Keratinocyte (primary cell): ENCODE measurements around the gene IFITM5. TPM values are rescaled to one million over a fixed set of nuclear protein-coding genes. Genes with fewer than 3 reads are reported as not detected.

Experiments used
- DNase-seq: peaks from one replicate; pipeline ENCODE4 v3.0.0-alpha.2; 2011; ENCODE audit warnings: low read depth, missing footprints, low spot score
- FAIRE-seq: peaks from 2 replicates; lab custom pipeline; 2011; peaks lifted over from hg19 to GRCh38; lab: Jason Lieb, UNC
- H2AFZ ChIP-seq: 2 replicates; pipeline ENCODE4 v1.6.0; 2012; ENCODE audit warnings: low read length, control low read depth, inconsistent platforms; ENCODE audit not compliant: control insufficient read depth
- H3K27ac ChIP-seq: 2 replicates; pipeline ENCODE4 v1.5.1; 2011; ENCODE audit warnings: low read length; ENCODE audit not compliant: control insufficient read depth, insufficient read depth
- H3K27me3 ChIP-seq: 3 replicates; pipeline ENCODE4 v1.6.0; 2011; ENCODE audit warnings: low read length; ENCODE audit not compliant: control insufficient read depth, insufficient read depth; ENCODE audit errors: extremely low read depth
- H3K36me3 ChIP-seq, 2 experiments: 2 replicates in 1 of 2; 3 replicates in 1 of 2; pipeline ENCODE4 v1.5.1; 2011; ENCODE audit warnings: low read length in 2 of 2, mild to moderate bottlenecking in 1 of 2; ENCODE audit not compliant: control insufficient read depth in 2 of 2, insufficient read depth in 2 of 2; ENCODE audit errors: extremely low read depth in 1 of 2
- H3K4me1 ChIP-seq: 3 replicates; pipeline ENCODE4 v1.5.1; 2011; ENCODE audit warnings: low read length; ENCODE audit not compliant: control insufficient read depth, insufficient read depth; ENCODE audit errors: extremely low read depth
- H3K4me2 ChIP-seq: 3 replicates; pipeline ENCODE4 v1.6.0; 2011; ENCODE audit warnings: low read depth, low read length; ENCODE audit not compliant: control insufficient read depth, insufficient read depth; ENCODE audit errors: extremely low read depth
- H3K4me3 ChIP-seq, 3 experiments: fragments of 200-600 bp in 1 of 3; sonication (generic) in 1 of 3; 2 replicates in 2 of 3; 3 replicates in 1 of 3; pipeline ENCODE4 v1.5.1; 2011 to 2016; ENCODE audit warnings: low read length in 3 of 3, mild to moderate bottlenecking in 3 of 3, control low read depth in 2 of 3, inconsistent platforms in 1 of 3, low read depth in 1 of 3, mixed read lengths in 1 of 3, mixed run types in 1 of 3, moderate library complexity in 1 of 3; ENCODE audit not compliant: control insufficient read depth in 2 of 3, insufficient read depth in 2 of 3; ENCODE audit errors: extremely low read depth in 1 of 3
- H3K79me2 ChIP-seq: 2 replicates; pipeline ENCODE4 v1.6.0; 2012; ENCODE audit warnings: low read length; ENCODE audit not compliant: control insufficient read depth, insufficient read depth
- H3K9ac ChIP-seq: 3 replicates; pipeline ENCODE4 v1.6.0; 2011; ENCODE audit warnings: low read length; ENCODE audit not compliant: control insufficient read depth, insufficient read depth; ENCODE audit errors: extremely low read depth
- H3K9me1 ChIP-seq: 3 replicates; pipeline ENCODE4 v1.6.0; 2011; ENCODE audit warnings: low read length; ENCODE audit not compliant: control insufficient read depth, insufficient read depth; ENCODE audit errors: extremely low read depth
- H3K9me3 ChIP-seq: 2 replicates; pipeline ENCODE4 v1.5.1; 2012; ENCODE audit warnings: low read depth, low read length; ENCODE audit not compliant: control insufficient read depth
- H4K20me1 ChIP-seq: 3 replicates; pipeline ENCODE4 v1.6.0; 2011; ENCODE audit warnings: low read length; ENCODE audit not compliant: control insufficient read depth, insufficient read depth; ENCODE audit errors: extremely low read depth
- EZH2 ChIP-seq: IDR thresholded peaks from one replicate; pipeline ENCODE4 v1.6.1; 2012; ENCODE audit warnings: inconsistent platforms, mild to moderate bottlenecking, low read length, moderate library complexity
- dilution Hi-C: fragments of 300-500 bp; cut with MboI; formaldehyde crosslinking; loops from one replicate; pipeline ENCODE4 v1.7.0; 2020; ENCODE audit warnings: low sequenced_read_pairs; ENCODE audit not compliant: extremely low pct_ligation_motif_present
- polyA plus RNA-seq, 5 experiments: library from polyadenylated mRNA; depleted of rRNA in 3 of 5; stranded (reverse) in 3 of 5; stranded (forward) in 1 of 5; unstranded in 1 of 5; fragments of >200 nt; gene quantifications; 1 replicate in 1 of 5; 2 replicates in 3 of 5; 3 replicates in 1 of 5; pipeline versions ENCODE4 v1.2.1 to v1.2.3, GENCODE V29; 2011 to 2012; ENCODE audit warnings: missing spikeins in 2 of 5, low read depth in 1 of 5, low replicate concordance in 1 of 5
- TF ChIP-seq, protein P1 (sequence below), 3 experiments: IDR thresholded peaks in 1 of 3; conservative IDR thresholded peaks in 1 of 3; optimal IDR thresholded peaks in 1 of 3; 2 replicates in 2 of 3; 3 replicates in 1 of 3; pipeline versions ENCODE3 to v1.5.1; 2011; ENCODE audit warnings: low read length in 3 of 3, mild to moderate bottlenecking in 3 of 3, moderate library complexity in 2 of 3, control low read depth in 1 of 3, inconsistent platforms in 1 of 3; ENCODE audit not compliant: insufficient read depth in 2 of 3; ENCODE audit errors: extremely low read depth in 1 of 3

Gene IFITM5
- polyA plus RNA-seq, 1 donor (not counting 4 experiments of a cell fraction or from before 2014, with no cell fraction given) = not detected

DNA sequence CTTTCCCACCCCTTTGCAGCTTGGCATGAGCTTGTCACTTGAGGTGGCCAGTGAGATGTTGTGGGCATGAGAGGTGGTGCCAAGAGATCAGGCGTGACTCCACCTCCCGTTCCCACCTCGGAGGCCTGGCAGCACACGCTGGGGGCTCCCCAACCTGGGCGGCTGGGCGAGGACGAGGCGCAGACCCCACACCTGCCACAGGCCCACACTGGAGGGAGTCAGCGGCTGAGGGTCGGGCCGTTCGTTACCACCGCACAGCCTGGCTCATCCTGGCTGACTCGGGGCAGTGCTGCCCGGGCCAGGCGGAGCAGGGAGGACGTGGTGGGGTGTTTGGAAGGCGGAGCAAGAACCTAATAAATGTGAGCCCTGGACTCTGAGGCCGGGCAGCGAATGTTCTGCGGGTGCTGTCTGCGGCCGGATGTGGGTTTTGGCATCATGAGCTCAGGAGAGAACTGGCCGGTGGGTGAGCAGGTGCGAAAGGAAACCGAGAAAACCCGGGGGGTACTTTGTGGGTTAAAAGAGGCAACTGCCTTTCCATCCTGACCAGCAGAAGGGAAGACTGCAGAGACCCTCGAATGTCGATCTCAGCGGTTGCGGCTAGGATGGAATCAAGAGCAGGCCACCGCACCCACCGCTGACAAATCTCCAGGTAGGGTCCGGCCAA lies 31.5 kb upstream of the IFITM5 start:
- H4K20me1 ChIP-seq = no peaks in the 10 kb centered on the region
- peaks cover 3% of the 10 kb centered on the region for H3K4me1 ChIP-seq
- H2AFZ ChIP-seq = no peak overlapping the region
- H3K9ac ChIP-seq = no peak overlapping the region
- no peaks in the 10 kb centered on the region for H3K9me1 ChIP-seq
- FAIRE-seq (no peak), DNase-seq (no peak)
- no peaks in the 10 kb centered on the region for H3K36me3 ChIP-seq
- H3K79me2 ChIP-seq = no peaks in the 10 kb centered on the region
- H3K9me3 ChIP-seq = peaks cover 2% of the 10 kb centered on the region
- TF ChIP-seq, protein P1, sequence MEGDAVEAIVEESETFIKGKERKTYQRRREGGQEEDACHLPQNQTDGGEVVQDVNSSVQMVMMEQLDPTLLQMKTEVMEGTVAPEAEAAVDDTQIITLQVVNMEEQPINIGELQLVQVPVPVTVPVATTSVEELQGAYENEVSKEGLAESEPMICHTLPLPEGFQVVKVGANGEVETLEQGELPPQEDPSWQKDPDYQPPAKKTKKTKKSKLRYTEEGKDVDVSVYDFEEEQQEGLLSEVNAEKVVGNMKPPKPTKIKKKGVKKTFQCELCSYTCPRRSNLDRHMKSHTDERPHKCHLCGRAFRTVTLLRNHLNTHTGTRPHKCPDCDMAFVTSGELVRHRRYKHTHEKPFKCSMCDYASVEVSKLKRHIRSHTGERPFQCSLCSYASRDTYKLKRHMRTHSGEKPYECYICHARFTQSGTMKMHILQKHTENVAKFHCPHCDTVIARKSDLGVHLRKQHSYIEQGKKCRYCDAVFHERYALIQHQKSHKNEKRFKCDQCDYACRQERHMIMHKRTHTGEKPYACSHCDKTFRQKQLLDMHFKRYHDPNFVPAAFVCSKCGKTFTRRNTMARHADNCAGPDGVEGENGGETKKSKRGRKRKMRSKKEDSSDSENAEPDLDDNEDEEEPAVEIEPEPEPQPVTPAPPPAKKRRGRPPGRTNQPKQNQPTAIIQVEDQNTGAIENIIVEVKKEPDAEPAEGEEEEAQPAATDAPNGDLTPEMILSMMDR (optimal IDR thresholded peaks at IDR 0.05 in 1 of 3, IDR thresholded peaks at IDR 0.05 in 1 of 3, conservative IDR thresholded peaks at IDR 0.05 in 1 of 3; ENCODE audit: extremely low read depth in 1 of 3, insufficient read depth in 2 of 3, low read length in 3 of 3) = no peak
- TF ChIP-seq EZH2 = no peak
- H3K4me2 ChIP-seq = no peak overlapping the region
- H3K27me3 ChIP-seq = peaks cover 12% of the 10 kb centered on the region
- dilution Hi-C loops = no loop called here
- no peak overlapping the region for H3K27ac ChIP-seq
- no peak overlapping the region for H3K4me3 ChIP-seq

DNA sequence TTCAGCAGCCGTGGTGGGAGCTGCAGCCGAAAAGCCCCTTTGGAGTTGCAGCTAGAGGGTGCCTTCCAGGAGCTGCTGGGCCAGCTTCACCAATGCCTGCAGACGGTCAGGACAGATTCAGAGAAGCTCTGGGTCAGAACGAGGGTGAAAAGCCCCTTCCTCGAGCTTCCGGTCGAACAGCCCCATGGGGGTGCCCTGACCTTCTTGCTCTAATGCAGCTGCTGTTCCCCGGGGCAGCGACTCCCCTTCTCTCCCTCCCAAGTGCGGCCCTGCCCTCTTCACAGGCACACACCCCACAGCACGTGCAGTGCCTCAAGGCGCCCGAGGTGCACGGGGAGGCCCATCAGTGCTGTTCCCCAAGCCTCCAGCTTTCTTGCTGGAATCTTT lies 31.0 kb upstream of the IFITM5 start:
- Histone ChIP-seq H3K36me3 (no peaks in the 10 kb centered on the region), H3K9me1 (no peaks in the 10 kb centered on the region), H3K9ac (no peak overlapping the region), H3K79me2 (no peaks in the 10 kb centered on the region), H4K20me1 (no peaks in the 10 kb centered on the region), H3K27me3 (peaks cover 12% of the 10 kb centered on the region), H3K4me3 (no peak overlapping the region), H3K4me1 (peaks cover 3% of the 10 kb centered on the region), H3K9me3 (peaks cover 2% of the 10 kb centered on the region), H3K4me2 (no peak overlapping the region), H2AFZ (no peak overlapping the region), H3K27ac (no peak overlapping the region)
- dilution Hi-C loops = no loop called here
- TF ChIP-seq, protein P1 (optimal IDR thresholded peaks at IDR 0.05 in 1 of 3, IDR thresholded peaks at IDR 0.05 in 1 of 3, conservative IDR thresholded peaks at IDR 0.05 in 1 of 3; ENCODE audit: extremely low read depth in 1 of 3, insufficient read depth in 2 of 3, low read length in 3 of 3) = no peak
- no peak for TF ChIP-seq EZH2
- DNase-seq = no peak
- no peak for FAIRE-seq
